Measurements from ENCODE around the gene CCDC110.
A peak's percentile ranks its signal among the peaks of the same experiment; 100 is the strongest.

GRCh38 chr4:185471235-185472102 lies at the start of gene CCDC110:
- TF ChIP-seq CTCF (IDR thresholded peaks at IDR 0.05), result peak; percentile 80 to 91 (median 81)
- no peak for TF ChIP-seq EP300 (IDR thresholded peaks at IDR 0.05)
- peak; percentile 58 for TF ChIP-seq POLR2AphosphoS5 (IDR thresholded peaks at IDR 0.05)
- TF ChIP-seq POLR2A (IDR thresholded peaks at IDR 0.05), result peak; percentile 55 to 59

Data from gastroesophageal sphincter (tissue), 3 donors.